ENCODE measurements around the gene B4GALT7.

The B4GALT7 gene

GRCh38 chr5:177601126-177601525 is 1.2 kb downstream of the B4GALT7 start:
- Histone ChIP-seq H3K4me3 (ENCODE audit: low read length in 2 of 2) (peak overlapping the region in 1 of 2 donors; percentile 81), H3K79me1 (ENCODE audit: low read depth, low read length) (no peaks in the 10 kb centered on the region), H3K9ac (ENCODE audit: low read depth, low read length, poor library complexity) (no peak overlapping the region), H2BK5ac (ENCODE audit: low read length) (no peak overlapping the region), H3K4ac (ENCODE audit: low read length) (no peak overlapping the region), H3K14ac (ENCODE audit: low read length) (no peak overlapping the region), H2BK120ac (ENCODE audit: low read depth, low read length) (no peak overlapping the region), H3K23ac (ENCODE audit: low read depth, low read length, poor library complexity) (no peak overlapping the region), H3K27ac (replicated peaks; ENCODE audit: low read length) (no peak overlapping the region), H2BK12ac (ENCODE audit: low read length) (no peak overlapping the region), H3K9me3 (replicated peaks in 1 of 2; ENCODE audit: control insufficient read depth in 2 of 2, insufficient read depth in 1 of 2, low read depth in 1 of 2, low read length in 2 of 2) (no peaks in the 10 kb centered on the region), H3K4me1 (ENCODE audit: control insufficient read depth in 2 of 2, insufficient read depth in 1 of 2, low read depth in 1 of 2, low read length in 2 of 2) (peaks cover 3 to 5% of the 10 kb centered on the region in 2 donors), H3K27me3 (ENCODE audit: control insufficient read depth in 3 of 3, insufficient read depth in 3 of 3, low read depth in 1 of 3, low read length in 3 of 3) (no peaks in the 10 kb centered on the region), H2AFZ (ENCODE audit: low read length) (no peak overlapping the region), H4K91ac (ENCODE audit: low read depth, low read length, poor library complexity) (no peak overlapping the region), H4K8ac (ENCODE audit: low read depth, low read length) (no peak overlapping the region), H3K36me3 (replicated peaks in 1 of 2; ENCODE audit: control insufficient read depth in 2 of 2, insufficient read depth in 2 of 2, low read length in 2 of 2) (peaks cover 13 to 21% of the 10 kb centered on the region in 2 donors), H3K4me2 (ENCODE audit: insufficient read depth, low read length, poor library complexity, severe bottlenecking) (no peak overlapping the region), H3K18ac (ENCODE audit: low read length) (no peak overlapping the region), H2AK5ac (ENCODE audit: low read depth, low read length) (no peak overlapping the region), H2BK15ac (ENCODE audit: low read length) (no peak overlapping the region)
- WGBS, 2 donors (ENCODE audit: extremely low coverage in 2 of 2, insufficient read length in 2 of 2, insufficient replicate concordance in 1 of 2): no CpG with 5 or more reads among the region's 11 CpGs
- DNase-seq (ENCODE audit: low spot score): no peak

GRCh38 chr5:177601577-177602457 is 1.9 kb downstream of the B4GALT7 start:
- Histone ChIP-seq H4K91ac (ENCODE audit: low read depth, low read length, poor library complexity) (no peak overlapping the region), H2BK15ac (ENCODE audit: low read length) (no peak overlapping the region), H2BK120ac (ENCODE audit: low read depth, low read length) (no peak overlapping the region), H3K36me3 (replicated peaks in 1 of 2; ENCODE audit: control insufficient read depth in 2 of 2, insufficient read depth in 2 of 2, low read length in 2 of 2) (peaks cover 11 to 14% of the 10 kb centered on the region in 2 donors), H2AK5ac (ENCODE audit: low read depth, low read length) (no peak overlapping the region), H3K14ac (ENCODE audit: low read length) (no peak overlapping the region), H3K18ac (ENCODE audit: low read length) (no peak overlapping the region), H3K27me3 (ENCODE audit: control insufficient read depth in 3 of 3, insufficient read depth in 3 of 3, low read depth in 1 of 3, low read length in 3 of 3) (no peaks in the 10 kb centered on the region), H3K9ac (ENCODE audit: low read depth, low read length, poor library complexity) (no peak overlapping the region), H3K4me3 (ENCODE audit: low read length in 2 of 2) (peak overlapping the region in 1 of 2 donors; percentile 81), H3K9me3 (replicated peaks in 1 of 2; ENCODE audit: control insufficient read depth in 2 of 2, insufficient read depth in 1 of 2, low read depth in 1 of 2, low read length in 2 of 2) (no peaks in the 10 kb centered on the region), H3K4me1 (ENCODE audit: control insufficient read depth in 2 of 2, insufficient read depth in 1 of 2, low read depth in 1 of 2, low read length in 2 of 2) (peaks cover 3 to 5% of the 10 kb centered on the region in 2 donors), H4K8ac (ENCODE audit: low read depth, low read length) (no peak overlapping the region), H3K4ac (ENCODE audit: low read length) (no peak overlapping the region), H2BK5ac (ENCODE audit: low read length) (no peak overlapping the region), H3K4me2 (ENCODE audit: insufficient read depth, low read length, poor library complexity, severe bottlenecking) (no peak overlapping the region), H2AFZ (ENCODE audit: low read length) (no peak overlapping the region), H3K27ac (replicated peaks; ENCODE audit: low read length) (no peak overlapping the region), H3K79me1 (ENCODE audit: low read depth, low read length) (no peaks in the 10 kb centered on the region), H3K23ac (ENCODE audit: low read depth, low read length, poor library complexity) (no peak overlapping the region), H2BK12ac (ENCODE audit: low read length) (no peak overlapping the region)
- no peak for DNase-seq (ENCODE audit: low spot score)
- no CpG with 5 or more reads among the region's 13 CpGs for WGBS, 2 donors (ENCODE audit: extremely low coverage in 2 of 2, insufficient read length in 2 of 2, insufficient replicate concordance in 1 of 2)

- H2BK5ac ChIP-seq (ENCODE audit: low read length): no peak overlapping the region
- no peak overlapping the region for H2BK15ac ChIP-seq (ENCODE audit: low read length)
- no peak overlapping the region for H4K8ac ChIP-seq (ENCODE audit: low read depth, low read length)
- H4K91ac ChIP-seq (ENCODE audit: low read depth, low read length, poor library complexity): no peak overlapping the region
- peaks cover 11 to 13% of the 10 kb centered on the region in 2 donors for H3K36me3 ChIP-seq (replicated peaks in 1 of 2; ENCODE audit: control insufficient read depth in 2 of 2, insufficient read depth in 2 of 2, low read length in 2 of 2)
- WGBS, 2 donors (ENCODE audit: extremely low coverage in 2 of 2, insufficient read length in 2 of 2, insufficient replicate concordance in 1 of 2): no CpG with 5 or more reads among the region's 4 CpGs
- no peak overlapping the region for H3K4me3 ChIP-seq (ENCODE audit: low read length in 2 of 2)
- no peak overlapping the region for H2BK12ac ChIP-seq (ENCODE audit: low read length)
- peaks cover 6 to 8% of the 10 kb centered on the region in 2 donors for H3K4me1 ChIP-seq (ENCODE audit: control insufficient read depth in 2 of 2, insufficient read depth in 1 of 2, low read depth in 1 of 2, low read length in 2 of 2)
- no peak for DNase-seq (ENCODE audit: low spot score)
- H2AFZ ChIP-seq (ENCODE audit: low read length): no peak overlapping the region
- H2BK120ac ChIP-seq (ENCODE audit: low read depth, low read length): no peak overlapping the region
- no peak overlapping the region for H3K14ac ChIP-seq (ENCODE audit: low read length)
- no peaks in the 10 kb centered on the region for H3K27me3 ChIP-seq (ENCODE audit: control insufficient read depth in 3 of 3, insufficient read depth in 3 of 3, low read depth in 1 of 3, low read length in 3 of 3)
- H3K27ac ChIP-seq (replicated peaks; ENCODE audit: low read length): no peak overlapping the region
- H2AK5ac ChIP-seq (ENCODE audit: low read depth, low read length): no peak overlapping the region
- H3K4me2 ChIP-seq (ENCODE audit: insufficient read depth, low read length, poor library complexity, severe bottlenecking): no peak overlapping the region
- H3K9me3 ChIP-seq (replicated peaks in 1 of 2; ENCODE audit: control insufficient read depth in 2 of 2, insufficient read depth in 1 of 2, low read depth in 1 of 2, low read length in 2 of 2): no peaks in the 10 kb centered on the region
- H3K23ac ChIP-seq (ENCODE audit: low read depth, low read length, poor library complexity): no peak overlapping the region
- H3K79me1 ChIP-seq (ENCODE audit: low read depth, low read length): no peaks in the 10 kb centered on the region
- no peak overlapping the region for H3K9ac ChIP-seq (ENCODE audit: low read depth, low read length, poor library complexity)
- H3K4ac ChIP-seq (ENCODE audit: low read length): no peak overlapping the region
- no peak overlapping the region for H3K18ac ChIP-seq (ENCODE audit: low read length)
These were observed 2.5 kb downstream of the B4GALT7 start for GRCh38 chr5:177602458-177602830.

GRCh38 chr5:177603631-177604030 is 3.7 kb downstream of the B4GALT7 start:
- Histone ChIP-seq H2AK5ac (ENCODE audit: low read depth, low read length) (no peak overlapping the region), H3K18ac (ENCODE audit: low read length) (no peak overlapping the region), H2BK5ac (ENCODE audit: low read length) (no peak overlapping the region), H3K4me1 (ENCODE audit: control insufficient read depth in 2 of 2, insufficient read depth in 1 of 2, low read depth in 1 of 2, low read length in 2 of 2) (peaks cover 13 to 15% of the 10 kb centered on the region in 2 donors), H2AFZ (ENCODE audit: low read length) (no peak overlapping the region), H3K4ac (ENCODE audit: low read length) (no peak overlapping the region), H3K4me2 (ENCODE audit: insufficient read depth, low read length, poor library complexity, severe bottlenecking) (no peak overlapping the region), H3K9ac (ENCODE audit: low read depth, low read length, poor library complexity) (no peak overlapping the region), H4K91ac (ENCODE audit: low read depth, low read length, poor library complexity) (no peak overlapping the region), H3K23ac (ENCODE audit: low read depth, low read length, poor library complexity) (no peak overlapping the region), H3K9me3 (replicated peaks in 1 of 2; ENCODE audit: control insufficient read depth in 2 of 2, insufficient read depth in 1 of 2, low read depth in 1 of 2, low read length in 2 of 2) (peaks cover 0 to 4% of the 10 kb centered on the region in 2 donors), H3K4me3 (ENCODE audit: low read length in 2 of 2) (no peak overlapping the region), H3K27me3 (ENCODE audit: control insufficient read depth in 3 of 3, insufficient read depth in 3 of 3, low read depth in 1 of 3, low read length in 3 of 3) (no peaks in the 10 kb centered on the region), H2BK120ac (ENCODE audit: low read depth, low read length) (no peak overlapping the region), H3K27ac (replicated peaks; ENCODE audit: low read length) (no peak overlapping the region), H2BK12ac (ENCODE audit: low read length) (no peak overlapping the region), H2BK15ac (ENCODE audit: low read length) (no peak overlapping the region), H3K36me3 (replicated peaks in 1 of 2; ENCODE audit: control insufficient read depth in 2 of 2, insufficient read depth in 2 of 2, low read length in 2 of 2) (peaks cover 15 to 17% of the 10 kb centered on the region in 2 donors), H3K79me1 (ENCODE audit: low read depth, low read length) (no peaks in the 10 kb centered on the region), H4K8ac (ENCODE audit: low read depth, low read length) (no peak overlapping the region), H3K14ac (ENCODE audit: low read length) (no peak overlapping the region)
- WGBS, 2 donors (ENCODE audit: extremely low coverage in 2 of 2, insufficient read length in 2 of 2, insufficient replicate concordance in 1 of 2): no CpG with 5 or more reads among the region's 8 CpGs
- no peak for DNase-seq (ENCODE audit: low spot score)

All from neuronal stem cell (in vitro differentiated cells).